MM.1S (cell line): ENCODE measurements around the gene IL19.

Experiments
- EZH2 ChIP-seq: fragments of 300-600 bp; sonication (generic); optimal IDR thresholded peaks from 2 replicates; pipeline ENCODE3; 2017; ENCODE audit warnings: low read depth, mild to moderate bottlenecking, antibody characterized with exemption, low read length, mixed read lengths
- TF ChIP-seq, protein P1 (sequence below): fragments of 300-600 bp; sonication (generic); IDR thresholded peaks from 2 replicates; pipeline ENCODE4 v1.5.1; 2016; ENCODE audit warnings: antibody characterized with exemption, low read length, mixed read lengths

DNA sequence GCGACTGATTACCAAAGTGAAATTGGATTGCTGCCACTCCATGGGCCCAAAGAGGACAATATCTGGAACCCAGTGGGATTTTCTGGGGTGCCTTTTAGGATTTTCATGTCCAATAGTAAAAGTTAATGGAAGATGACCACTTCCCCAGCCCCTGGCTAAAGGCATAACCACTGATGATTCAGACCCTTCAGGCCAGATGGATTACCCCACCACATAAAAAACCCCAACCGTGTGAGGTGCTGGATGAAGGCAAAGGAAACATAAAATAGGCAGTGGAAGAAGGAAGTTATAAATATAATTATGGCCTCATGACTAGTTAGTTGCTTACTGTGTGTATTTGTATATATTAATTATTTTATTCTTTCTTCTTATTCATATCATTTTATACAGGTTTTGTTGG lies 41.9 kb downstream of the IL19 start:
- TF ChIP-seq, protein P1, sequence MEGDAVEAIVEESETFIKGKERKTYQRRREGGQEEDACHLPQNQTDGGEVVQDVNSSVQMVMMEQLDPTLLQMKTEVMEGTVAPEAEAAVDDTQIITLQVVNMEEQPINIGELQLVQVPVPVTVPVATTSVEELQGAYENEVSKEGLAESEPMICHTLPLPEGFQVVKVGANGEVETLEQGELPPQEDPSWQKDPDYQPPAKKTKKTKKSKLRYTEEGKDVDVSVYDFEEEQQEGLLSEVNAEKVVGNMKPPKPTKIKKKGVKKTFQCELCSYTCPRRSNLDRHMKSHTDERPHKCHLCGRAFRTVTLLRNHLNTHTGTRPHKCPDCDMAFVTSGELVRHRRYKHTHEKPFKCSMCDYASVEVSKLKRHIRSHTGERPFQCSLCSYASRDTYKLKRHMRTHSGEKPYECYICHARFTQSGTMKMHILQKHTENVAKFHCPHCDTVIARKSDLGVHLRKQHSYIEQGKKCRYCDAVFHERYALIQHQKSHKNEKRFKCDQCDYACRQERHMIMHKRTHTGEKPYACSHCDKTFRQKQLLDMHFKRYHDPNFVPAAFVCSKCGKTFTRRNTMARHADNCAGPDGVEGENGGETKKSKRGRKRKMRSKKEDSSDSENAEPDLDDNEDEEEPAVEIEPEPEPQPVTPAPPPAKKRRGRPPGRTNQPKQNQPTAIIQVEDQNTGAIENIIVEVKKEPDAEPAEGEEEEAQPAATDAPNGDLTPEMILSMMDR = no peak
- TF ChIP-seq EZH2 = no peak
